B cell (primary cell): ENCODE measurements around the gene RAB6B. TPM values are rescaled to one million over a fixed set of nuclear protein-coding genes. Genes with fewer than 3 reads are reported as not detected.

Experiments
- ATAC-seq: fragments of 200-7000 bp; cut with Tn5 transposase; one replicate; pipeline ENCODE4 v1.10.0; 2021; ENCODE audit warnings: low read depth, mild to moderate bottlenecking, moderate number of reproducible peaks, moderate library complexity
- CTCF ChIA-PET: fragments of 350-600 bp; sonication (Branson Sonifier 250); formaldehyde crosslinking; loops from one replicate; lab custom pipeline; 2021; ENCODE audit warnings: antibody characterized with exemption, inconsistent platforms; lab: Charles Lee
- POLR2A ChIA-PET: fragments of 350-600 bp; sonication (Branson Sonifier 250); formaldehyde crosslinking; loops from one replicate; lab custom pipeline; 2021; ENCODE audit warnings: antibody characterized with exemption; lab: Charles Lee
- DNase-seq: peaks from one replicate; pipeline ENCODE4 v3.0.0; 2013
- H2AFZ ChIP-seq: 2 replicates; pipeline ENCODE4 v1.6.1; 2012; ENCODE audit warnings: mild to moderate bottlenecking, low read depth, low read length; ENCODE audit not compliant: insufficient read depth, poor library complexity, severe bottlenecking
- H3K27ac ChIP-seq, 2 donors: 1 replicate in 1 of 2; 2 replicates in 1 of 2; pipeline ENCODE4 v1.5.1; 2012 to 2013; ENCODE audit warnings: low read length in 2 of 2, mild to moderate bottlenecking in 2 of 2, moderate library complexity in 1 of 2
- H3K27me3 ChIP-seq, 4 experiments: fragments of 200-600 bp in 1 of 4; sonication (generic) in 1 of 4; replicated peaks in 1 of 4; 1 replicate in 2 of 4; 2 replicates in 2 of 4; pipeline versions ENCODE4 v1.6.1 to v1.7.0; 2013 to 2016; ENCODE audit warnings: low read length in 3 of 4, mild to moderate bottlenecking in 2 of 4, mixed read lengths in 1 of 4, moderate library complexity in 1 of 4; ENCODE audit not compliant: insufficient read depth in 4 of 4, control insufficient read depth in 3 of 4; ENCODE audit errors: control extremely low read depth in 1 of 4
- H3K36me3 ChIP-seq, 2 experiments: replicated peaks in 1 of 2; 1 replicate in 1 of 2; 2 replicates in 1 of 2; pipeline versions ENCODE4 v1.6.1 to v1.7.1; 2013; ENCODE audit warnings: low read length in 1 of 2; ENCODE audit not compliant: insufficient read depth in 2 of 2, control insufficient read depth in 1 of 2; ENCODE audit errors: control extremely low read depth in 1 of 2, extremely low read depth in 1 of 2
- H3K4me1 ChIP-seq, 2 donors: fragments of 200-600 bp in 1 of 2; sonication (generic) in 1 of 2; 1 replicate in 1 of 2; 2 replicates in 1 of 2; pipeline versions ENCODE4 v1.5.1 to v1.6.1; 2013 to 2017; ENCODE audit warnings: low read length in 2 of 2; ENCODE audit not compliant: control insufficient read depth in 2 of 2, insufficient read depth in 2 of 2
- H3K4me2 ChIP-seq: replicated peaks from 2 replicates; pipeline ENCODE3; 2012; ENCODE audit warnings: mild to moderate bottlenecking, low read depth, low read length; ENCODE audit not compliant: poor library complexity, severe bottlenecking
- H3K4me3 ChIP-seq, 5 experiments: fragments of 200-600 bp in 1 of 5; sonication (generic) in 1 of 5; 1 replicate in 3 of 5; 2 replicates in 2 of 5; pipeline versions ENCODE4 v1.5.1 to v1.7.0; 2011 to 2016; ENCODE audit warnings: low read length in 4 of 5, mild to moderate bottlenecking in 4 of 5, low read depth in 2 of 5, control low read depth in 1 of 5, moderate library complexity in 1 of 5; ENCODE audit not compliant: insufficient read depth in 1 of 5; ENCODE audit errors: control extremely low read depth in 1 of 5, extremely low read depth in 1 of 5
- H3K79me2 ChIP-seq: fragments of 200-600 bp; sonication (generic); one replicate; pipeline ENCODE4 v1.6.0; 2016; ENCODE audit warnings: low read length; ENCODE audit not compliant: control insufficient read depth, insufficient read depth
- H3K9ac ChIP-seq: fragments of 200-600 bp; sonication (generic); 2 replicates; pipeline ENCODE4 v1.6.1; 2017; ENCODE audit warnings: mild to moderate bottlenecking, low read length, moderate library complexity
- H3K9me3 ChIP-seq, 3 donors: one replicate each; pipeline versions ENCODE4 v1.6.1 to v1.7.1; 2013; ENCODE audit warnings: low read length in 2 of 3; ENCODE audit not compliant: control insufficient read depth in 2 of 3, insufficient read depth in 1 of 3; ENCODE audit errors: control extremely low read depth in 1 of 3
- H4K20me1 ChIP-seq: 2 replicates; pipeline ENCODE4 v1.6.0; 2012; ENCODE audit warnings: mild to moderate bottlenecking, low read length; ENCODE audit not compliant: insufficient read depth, control insufficient read depth, poor library complexity, severe bottlenecking
- H3K27ac Mint-ChIP-seq: one replicate; pipeline ENCODE4 v1.8.0; 2021; ENCODE audit warnings: mixed read lengths
- H3K27me3 Mint-ChIP-seq: one replicate; pipeline ENCODE4 v1.8.0; 2021; ENCODE audit warnings: mixed read lengths
- H3K4me1 Mint-ChIP-seq: one replicate; pipeline ENCODE4 v1.8.0; 2021; ENCODE audit warnings: mixed read lengths
- H3K4me3 Mint-ChIP-seq: one replicate; pipeline ENCODE4 v1.8.0; 2021; ENCODE audit warnings: mixed read lengths
- H3K9me3 Mint-ChIP-seq: one replicate; pipeline ENCODE4 v1.8.0; 2022; ENCODE audit warnings: mixed read lengths; ENCODE audit not compliant: insufficient read depth
- CTCF ChIP-seq: fragments of 200-600 bp; IDR thresholded peaks from one replicate; pipeline ENCODE4 v1.8.0; 2022; ENCODE audit warnings: antibody characterized with exemption, mild to moderate bottlenecking
- EZH2 ChIP-seq: IDR thresholded peaks from 2 replicates; pipeline ENCODE4 v1.6.1; 2012; ENCODE audit warnings: borderline replicate concordance, low read depth, mild to moderate bottlenecking, moderate library complexity, low read length; ENCODE audit not compliant: insufficient read depth, poor library complexity, severe bottlenecking
- WGBS: methylation state at CpG from one replicate; pipeline ENCODE4 v1.1.5; 2013; ENCODE audit warnings: missing lambda C conversion rate; ENCODE audit not compliant: insufficient coverage; 5-methylcytosine and 5-hydroxymethylcytosine counted together
- intact Hi-C: fragments of 100-400 bp; cut with micrococcal nuclease; formaldehyde crosslinking; loops from one replicate; pipeline ENCODE4 v1.10.0; 2022
- polyA plus RNA-seq: library from polyadenylated mRNA; depleted of rRNA; stranded (reverse); fragments of >200 nt; gene quantifications from 2 replicates; pipeline ENCODE4 v1.2.3, GENCODE V29; 2012
- total RNA-seq, 2 donors: library from RNA; stranded (reverse); fragments of 120-200 nt in 1 of 2; gene quantifications; 1 replicate in 1 of 2; 2 replicates in 1 of 2; pipeline versions ENCODE4 v1.2.3 to v1.2.4, GENCODE V29; 2013 to 2022

RAB6B gene
- total and polyA plus RNA-seq, 2 donors (not counting 1 experiment from before 2014, with no cell fraction given): not detected

DNA sequence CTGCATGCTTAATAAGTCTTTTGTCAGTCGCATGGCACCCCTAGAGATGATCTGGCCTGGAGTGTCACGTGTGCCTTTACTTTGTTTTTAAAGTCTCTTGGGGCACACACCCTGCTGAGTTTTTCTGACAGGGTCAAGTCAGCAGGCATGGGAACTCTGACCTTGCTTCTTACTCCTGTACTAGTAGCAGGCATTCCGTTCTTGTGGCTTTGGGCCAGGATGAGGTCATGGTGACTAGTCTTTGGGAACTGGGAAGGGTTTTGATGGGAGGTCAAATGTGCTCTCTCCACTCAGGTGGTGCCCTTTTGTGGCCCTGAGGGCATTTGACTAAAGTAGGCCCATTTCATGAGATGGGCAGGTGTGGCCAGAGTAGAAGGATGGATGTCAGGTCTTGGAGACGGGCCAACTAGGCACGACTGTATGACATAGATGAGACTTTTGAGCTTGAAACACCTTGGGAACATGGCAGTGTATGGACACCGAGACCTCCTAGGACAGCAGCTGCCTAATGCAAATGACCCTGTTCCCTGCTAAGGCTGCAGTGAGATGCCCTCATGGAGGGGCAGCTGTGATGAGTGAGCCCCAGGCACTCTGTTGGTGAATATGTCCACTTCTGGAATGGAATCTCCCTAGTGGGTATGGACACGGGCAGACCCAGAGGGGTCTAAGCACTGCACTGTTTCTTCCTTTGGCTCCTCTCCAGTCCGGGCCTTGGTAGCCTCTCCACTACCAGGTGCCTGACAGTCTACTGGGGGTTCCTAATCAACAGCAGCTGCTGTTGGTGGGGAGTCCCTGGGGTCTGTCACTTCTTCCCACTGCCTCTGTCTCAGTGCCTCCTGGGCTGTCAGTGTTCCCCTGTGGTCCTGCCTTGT is 73.7 kb downstream of the RAB6B start:
- Histone ChIP-seq H2AFZ (no peak overlapping the region), H3K27ac (no peak overlapping the region), H3K9me3 (no peaks in the 10 kb centered on the region), H3K27me3 (no peaks in the 10 kb centered on the region), H3K4me2 (no peak overlapping the region), H3K79me2 (no peaks in the 10 kb centered on the region), H3K36me3 (peaks cover 7 to 79% of the 10 kb centered on the region in 2 experiments), H3K4me1 (no peaks in the 10 kb centered on the region), H4K20me1 (no peaks in the 10 kb centered on the region), H3K4me3 (no peak overlapping the region), H3K9ac (no peak overlapping the region)
- no peaks in the 10 kb centered on the region for H3K27me3 Mint-ChIP-seq
- ChIA-PET CTCF (interaction anchor here (1.3 to 1.5 kb wide), 2 partner anchors 107 to 1096 kb away, joined by 4 read pairs; no protein-coding TSS in a partner anchor), POLR2A (no interaction called here)
- H3K9me3 Mint-ChIP-seq: no peaks in the 10 kb centered on the region
- ATAC-seq: no peak
- no peak for DNase-seq
- no peak overlapping the region for H3K4me3 Mint-ChIP-seq
- H3K27ac Mint-ChIP-seq: no peak overlapping the region
- no peaks in the 10 kb centered on the region for H3K4me1 Mint-ChIP-seq
- intact Hi-C loops: no loop called here
- WGBS: 66% methylated on average over 8 of the region's 8 CpGs
- TF ChIP-seq CTCF (no peak), EZH2 (no peak)
